Bronchial epithelial cell (primary cell): ENCODE data around the gene ATXN2. TPM values are rescaled to one million over a fixed set of nuclear protein-coding genes. Genes with fewer than 3 reads are reported as not detected.

Experiments used
- DNase-seq: peaks from one replicate; pipeline ENCODE4 v3.0.0-alpha.2; 2010; ENCODE audit warnings: low read depth
- FAIRE-seq: peaks from 2 replicates; lab custom pipeline; 2011; peaks lifted over from hg19 to GRCh38; lab: Jason Lieb, UNC
- H3K27me3 ChIP-seq: 2 replicates; pipeline ENCODE4 v1.5.1; 2011; ENCODE audit warnings: low read length; ENCODE audit not compliant: control insufficient read depth, insufficient read depth
- H3K36me3 ChIP-seq: 2 replicates; pipeline ENCODE4 v1.5.1; 2011; ENCODE audit warnings: low read length; ENCODE audit not compliant: control insufficient read depth, insufficient read depth
- H3K4me3 ChIP-seq: 2 replicates; pipeline ENCODE4 v1.5.1; 2011; ENCODE audit warnings: mild to moderate bottlenecking, low read depth, low read length, control low read depth
- total RNA-seq: library from RNA; depleted of rRNA; stranded (reverse); fragments of >200 nt; gene quantifications from 2 replicates; pipeline ENCODE4 v1.2.1, GENCODE V29; 2014
- TF ChIP-seq, protein P1 (sequence below): IDR thresholded peaks from 2 replicates; pipeline ENCODE4 v1.5.1; 2011; ENCODE audit warnings: mild to moderate bottlenecking, moderate library complexity, low read length, control low read depth, inconsistent platforms; ENCODE audit not compliant: insufficient read depth, severe bottlenecking

The ATXN2 gene, protein sequence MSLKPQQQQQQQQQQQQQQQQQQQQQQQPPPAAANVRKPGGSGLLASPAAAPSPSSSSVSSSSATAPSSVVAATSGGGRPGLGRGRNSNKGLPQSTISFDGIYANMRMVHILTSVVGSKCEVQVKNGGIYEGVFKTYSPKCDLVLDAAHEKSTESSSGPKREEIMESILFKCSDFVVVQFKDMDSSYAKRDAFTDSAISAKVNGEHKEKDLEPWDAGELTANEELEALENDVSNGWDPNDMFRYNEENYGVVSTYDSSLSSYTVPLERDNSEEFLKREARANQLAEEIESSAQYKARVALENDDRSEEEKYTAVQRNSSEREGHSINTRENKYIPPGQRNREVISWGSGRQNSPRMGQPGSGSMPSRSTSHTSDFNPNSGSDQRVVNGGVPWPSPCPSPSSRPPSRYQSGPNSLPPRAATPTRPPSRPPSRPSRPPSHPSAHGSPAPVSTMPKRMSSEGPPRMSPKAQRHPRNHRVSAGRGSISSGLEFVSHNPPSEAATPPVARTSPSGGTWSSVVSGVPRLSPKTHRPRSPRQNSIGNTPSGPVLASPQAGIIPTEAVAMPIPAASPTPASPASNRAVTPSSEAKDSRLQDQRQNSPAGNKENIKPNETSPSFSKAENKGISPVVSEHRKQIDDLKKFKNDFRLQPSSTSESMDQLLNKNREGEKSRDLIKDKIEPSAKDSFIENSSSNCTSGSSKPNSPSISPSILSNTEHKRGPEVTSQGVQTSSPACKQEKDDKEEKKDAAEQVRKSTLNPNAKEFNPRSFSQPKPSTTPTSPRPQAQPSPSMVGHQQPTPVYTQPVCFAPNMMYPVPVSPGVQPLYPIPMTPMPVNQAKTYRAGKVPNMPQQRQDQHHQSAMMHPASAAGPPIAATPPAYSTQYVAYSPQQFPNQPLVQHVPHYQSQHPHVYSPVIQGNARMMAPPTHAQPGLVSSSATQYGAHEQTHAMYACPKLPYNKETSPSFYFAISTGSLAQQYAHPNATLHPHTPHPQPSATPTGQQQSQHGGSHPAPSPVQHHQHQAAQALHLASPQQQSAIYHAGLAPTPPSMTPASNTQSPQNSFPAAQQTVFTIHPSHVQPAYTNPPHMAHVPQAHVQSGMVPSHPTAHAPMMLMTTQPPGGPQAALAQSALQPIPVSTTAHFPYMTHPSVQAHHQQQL
- 8.7 and 11.0 TPM in 2 replicates for total RNA-seq

DNA sequence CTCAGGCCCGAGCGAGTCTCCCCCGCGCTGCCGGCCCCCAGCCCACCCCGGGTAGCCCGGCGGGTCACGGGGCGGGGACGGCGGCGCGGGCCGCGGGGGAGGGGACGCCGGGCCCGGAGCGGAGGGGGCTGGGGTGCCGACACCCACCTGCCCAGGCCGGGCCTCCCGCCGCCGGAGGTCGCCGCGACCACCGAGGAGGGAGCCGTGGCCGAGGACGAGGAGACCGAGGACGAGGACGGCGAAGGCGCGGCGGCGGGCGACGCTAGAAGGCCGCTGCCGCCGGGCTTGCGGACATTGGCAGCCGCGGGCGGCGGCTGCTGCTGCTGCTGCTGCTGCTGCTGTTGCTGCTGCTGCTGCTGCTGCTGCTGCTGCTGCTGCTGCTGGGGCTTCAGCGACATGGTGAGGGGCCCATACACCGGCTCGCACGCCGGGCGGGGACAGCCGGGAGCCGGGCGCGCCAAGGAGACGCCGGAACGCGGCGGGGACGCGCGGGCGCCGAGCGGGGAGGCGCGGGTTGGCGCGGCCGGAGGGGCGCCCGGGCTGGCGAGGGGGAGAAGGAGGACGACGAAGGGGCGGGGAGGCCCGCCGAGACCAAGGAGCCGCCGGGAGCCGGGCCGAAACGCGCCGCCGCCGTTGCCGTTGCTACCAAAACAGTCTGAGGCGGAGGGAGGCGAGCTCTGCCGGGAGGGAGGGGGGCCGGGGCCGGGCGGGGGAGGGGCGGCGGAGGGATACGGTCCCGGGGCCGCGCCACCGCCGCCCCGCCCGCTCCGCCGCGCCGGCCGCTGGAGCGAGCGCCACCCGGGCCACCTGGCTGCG lies at the start of gene ATXN2:
ATXN2 (minus strand) TSS at position 679 of the 816 bp plus-strand sequence; CDS start at position 398, 281 bp downstream.
- TF ChIP-seq, protein P1, sequence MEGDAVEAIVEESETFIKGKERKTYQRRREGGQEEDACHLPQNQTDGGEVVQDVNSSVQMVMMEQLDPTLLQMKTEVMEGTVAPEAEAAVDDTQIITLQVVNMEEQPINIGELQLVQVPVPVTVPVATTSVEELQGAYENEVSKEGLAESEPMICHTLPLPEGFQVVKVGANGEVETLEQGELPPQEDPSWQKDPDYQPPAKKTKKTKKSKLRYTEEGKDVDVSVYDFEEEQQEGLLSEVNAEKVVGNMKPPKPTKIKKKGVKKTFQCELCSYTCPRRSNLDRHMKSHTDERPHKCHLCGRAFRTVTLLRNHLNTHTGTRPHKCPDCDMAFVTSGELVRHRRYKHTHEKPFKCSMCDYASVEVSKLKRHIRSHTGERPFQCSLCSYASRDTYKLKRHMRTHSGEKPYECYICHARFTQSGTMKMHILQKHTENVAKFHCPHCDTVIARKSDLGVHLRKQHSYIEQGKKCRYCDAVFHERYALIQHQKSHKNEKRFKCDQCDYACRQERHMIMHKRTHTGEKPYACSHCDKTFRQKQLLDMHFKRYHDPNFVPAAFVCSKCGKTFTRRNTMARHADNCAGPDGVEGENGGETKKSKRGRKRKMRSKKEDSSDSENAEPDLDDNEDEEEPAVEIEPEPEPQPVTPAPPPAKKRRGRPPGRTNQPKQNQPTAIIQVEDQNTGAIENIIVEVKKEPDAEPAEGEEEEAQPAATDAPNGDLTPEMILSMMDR = no peak
- FAIRE-seq (no peak), DNase-seq (no peak)
- H3K27me3 ChIP-seq = no peaks in the 10 kb centered on the region
- H3K36me3 ChIP-seq = no peaks in the 10 kb centered on the region
- peak within 1 kb of the TSS; percentile 94 for H3K4me3 ChIP-seq

DNA sequence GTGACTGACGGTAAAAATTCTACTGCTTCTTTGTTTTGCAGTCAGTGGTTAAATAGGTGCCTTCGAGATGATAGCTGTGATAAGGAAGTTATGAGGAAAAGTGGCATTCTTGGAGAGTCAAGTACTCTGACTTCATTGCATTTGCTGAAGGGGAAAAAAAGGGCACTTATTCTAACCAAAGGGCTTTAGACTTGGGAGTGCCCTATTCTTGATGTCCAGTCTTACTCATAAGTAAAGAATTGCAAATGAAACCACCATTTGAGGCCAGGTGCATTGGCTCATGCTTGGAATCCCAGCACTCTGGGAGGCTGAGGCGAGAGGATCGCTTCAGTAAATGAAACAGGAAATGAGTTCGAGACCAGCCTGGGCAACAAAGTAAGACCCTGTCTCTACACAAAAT lies 46.3 kb upstream of the ATXN2 start:
- no peak for DNase-seq
- TF ChIP-seq, protein P1 = no peak
- no peak for FAIRE-seq
- Histone ChIP-seq H3K4me3 (no peak overlapping the region), H3K27me3 (no peaks in the 10 kb centered on the region), H3K36me3 (peaks cover 13% of the 10 kb centered on the region)

DNA sequence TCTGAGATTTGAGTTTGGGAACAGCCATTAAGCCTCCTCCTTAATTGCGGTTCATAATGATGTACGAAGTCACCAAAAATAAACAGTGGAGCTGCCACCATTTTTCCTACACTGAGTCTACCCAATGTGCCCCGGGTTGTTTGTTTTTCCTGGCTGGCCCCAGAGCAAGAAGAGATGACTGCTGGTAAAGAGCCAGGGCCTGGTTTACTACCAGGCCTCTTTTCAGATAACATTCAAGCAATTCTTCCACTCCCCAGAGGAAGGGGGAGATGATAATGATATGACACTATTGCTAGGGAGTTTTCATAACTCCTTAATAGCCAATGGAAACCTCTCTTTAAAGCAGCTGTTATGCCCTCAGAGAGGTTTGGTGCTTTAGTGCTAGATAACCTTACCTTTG lies 44.3 kb upstream of the ATXN2 start:
- H3K36me3 ChIP-seq = peaks cover 11% of the 10 kb centered on the region
- TF ChIP-seq, protein P1 = no peak
- FAIRE-seq (no peak), DNase-seq (no peak)
- H3K4me3 ChIP-seq = no peak overlapping the region
- H3K27me3 ChIP-seq = no peaks in the 10 kb centered on the region

DNA sequence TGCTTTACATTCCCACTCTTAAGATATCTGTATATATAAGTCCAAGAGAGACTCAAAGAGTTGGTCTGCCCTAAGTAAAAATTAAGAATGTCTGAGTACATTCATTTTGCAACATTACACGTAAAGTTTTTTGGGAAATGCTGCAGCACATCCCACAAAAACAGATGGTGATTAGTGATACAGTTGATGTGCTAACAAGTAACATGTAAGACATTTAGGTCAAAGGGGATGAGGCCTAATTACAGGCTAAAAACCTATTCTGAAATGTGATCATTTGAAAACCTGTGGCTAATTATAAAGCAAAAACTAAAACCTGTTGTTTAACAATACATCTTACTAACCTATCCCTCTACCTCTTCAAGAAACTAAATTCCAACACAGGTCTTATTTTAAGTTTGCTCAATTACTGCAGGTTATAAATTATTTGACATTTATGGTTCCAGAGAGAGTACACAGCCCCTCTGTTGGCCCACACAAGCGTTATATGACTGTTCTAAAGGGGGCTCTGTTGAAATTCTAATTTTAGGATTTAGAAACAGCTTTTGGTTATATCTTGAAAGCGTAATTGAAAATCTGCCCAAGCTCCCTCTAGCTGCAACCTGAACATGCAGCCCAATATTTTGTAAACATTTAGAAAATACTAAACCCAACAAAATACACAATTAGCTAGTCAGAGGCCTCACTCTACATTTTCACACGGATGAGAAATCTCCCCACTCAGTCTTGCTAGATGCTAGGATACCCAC lies 43.7 kb upstream of the ATXN2 start:
- TF ChIP-seq, protein P1 = no peak
- DNase-seq (no peak), FAIRE-seq (no peak)
- H3K36me3 ChIP-seq = peaks cover 11% of the 10 kb centered on the region
- H3K4me3 ChIP-seq = no peak overlapping the region
- H3K27me3 ChIP-seq = no peaks in the 10 kb centered on the region
